WERI-Rb-1 (cell line): ENCODE results near the gene CLC.

ENCODE experiments used
- DNase-seq: peaks from one replicate; pipeline ENCODE4 v3.0.0-alpha.2; 2020
- H3K27ac ChIP-seq: fragments of 250-450 bp; sonication (Bioruptor Pico); 2 replicates; pipeline ENCODE4 v1.5.1; 2020; ENCODE audit warnings: mild to moderate bottlenecking, moderate library complexity
- H3K27me3 ChIP-seq: fragments of 250-450 bp; sonication (Bioruptor Pico); 2 replicates; pipeline ENCODE4 v1.5.1; 2021; ENCODE audit warnings: mild to moderate bottlenecking, low read depth, moderate library complexity; ENCODE audit not compliant: insufficient read depth, severe bottlenecking
- H3K36me3 ChIP-seq: fragments of 250-450 bp; sonication (Bioruptor Pico); 2 replicates; pipeline ENCODE4 v1.5.1; 2020; ENCODE audit warnings: mild to moderate bottlenecking, moderate library complexity
- H3K4me3 ChIP-seq: 2 replicates; pipeline ENCODE4 v1.5.1; 2011; ENCODE audit warnings: low read depth, mild to moderate bottlenecking, control low read depth, low read length
- H3K9me3 ChIP-seq: fragments of 250-450 bp; sonication (Bioruptor Pico); 2 replicates; pipeline ENCODE4 v1.5.1; 2021; ENCODE audit warnings: mild to moderate bottlenecking, moderate library complexity; ENCODE audit not compliant: severe bottlenecking
- CTCF ChIP-seq: IDR thresholded peaks from 2 replicates; pipeline ENCODE4 v1.5.1; 2011; ENCODE audit warnings: low read depth, mild to moderate bottlenecking, control low read depth, inconsistent platforms, low read length

The CLC gene

GRCh38 chr19:39737351-39737750 lies 478 bp downstream of the CLC start:
- no peak for DNase-seq
- no peak for TF ChIP-seq CTCF
- Histone ChIP-seq H3K27ac (no peak overlapping the region), H3K27me3 (peaks cover 65% of the 10 kb centered on the region), H3K36me3 (no peaks in the 10 kb centered on the region), H3K9me3 (no peaks in the 10 kb centered on the region), H3K4me3 (no peak overlapping the region)

DNA sequence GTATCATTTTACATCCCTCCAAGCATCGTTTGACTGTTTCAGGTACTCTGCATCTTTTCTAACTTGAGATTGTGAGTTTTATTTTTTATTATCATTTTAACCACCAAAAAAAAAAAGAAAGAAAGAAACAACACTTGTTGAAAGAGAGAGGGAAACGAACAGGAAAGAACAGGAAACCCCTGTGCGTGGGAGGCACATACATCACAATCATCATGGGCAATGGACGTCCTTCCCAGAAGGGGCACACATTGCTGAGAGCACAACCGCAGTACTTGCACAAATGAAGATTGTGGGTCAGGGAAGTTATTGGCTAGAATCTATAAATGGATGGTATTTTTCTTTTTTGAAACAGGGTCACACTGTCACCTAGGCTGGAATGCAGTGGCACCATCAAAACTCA lies 1.7 kb downstream of the CLC start:
- Histone ChIP-seq H3K4me3 (no peak overlapping the region), H3K36me3 (no peaks in the 10 kb centered on the region), H3K9me3 (no peaks in the 10 kb centered on the region), H3K27ac (no peak overlapping the region), H3K27me3 (peaks cover 62% of the 10 kb centered on the region)
- no peak for DNase-seq
- TF ChIP-seq CTCF = no peak

GRCh38 chr19:39735688-39736087 lies 2.1 kb downstream of the CLC start:
- Histone ChIP-seq H3K36me3 (no peaks in the 10 kb centered on the region), H3K27ac (no peak overlapping the region), H3K9me3 (no peaks in the 10 kb centered on the region), H3K4me3 (no peak overlapping the region), H3K27me3 (peaks cover 62% of the 10 kb centered on the region)
- TF ChIP-seq CTCF = no peak
- no peak for DNase-seq

DNA sequence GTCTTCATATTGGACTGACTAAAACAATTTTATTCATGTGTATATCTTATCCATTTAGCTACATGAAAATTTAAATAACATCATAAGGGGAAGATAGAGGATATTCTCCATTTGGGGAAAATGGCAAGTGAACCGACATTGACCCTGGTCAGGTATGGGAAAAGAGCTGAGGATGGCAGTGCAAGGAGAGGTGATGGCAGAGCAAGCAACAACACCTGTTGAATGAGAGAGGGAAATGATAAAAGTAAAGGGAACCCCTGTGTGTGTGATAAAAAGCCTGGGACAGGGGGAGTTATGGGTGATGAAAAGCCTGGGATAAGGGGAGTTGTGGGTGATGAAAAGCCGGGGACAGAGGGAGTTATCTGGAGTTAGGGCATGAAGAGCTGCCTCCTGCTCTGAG lies 4.0 kb downstream of the CLC start:
- Histone ChIP-seq H3K4me3 (no peak overlapping the region), H3K27ac (no peak overlapping the region), H3K9me3 (no peaks in the 10 kb centered on the region), H3K27me3 (peaks cover 58% of the 10 kb centered on the region), H3K36me3 (no peaks in the 10 kb centered on the region)
- no peak for TF ChIP-seq CTCF
- DNase-seq = no peak

GRCh38 chr19:39731685-39732084 lies 6.1 kb downstream of the CLC start:
- Histone ChIP-seq H3K27me3 (peaks cover 62% of the 10 kb centered on the region), H3K9me3 (no peaks in the 10 kb centered on the region), H3K36me3 (no peaks in the 10 kb centered on the region), H3K4me3 (no peak overlapping the region), H3K27ac (no peak overlapping the region)
- DNase-seq = no peak
- TF ChIP-seq CTCF = no peak

GRCh38 chr19:39729594-39729993 lies 8.2 kb downstream of the CLC start:
- no peak overlapping the region for H3K27ac ChIP-seq
- H3K27me3 ChIP-seq = peaks cover 60% of the 10 kb centered on the region
- H3K36me3 ChIP-seq = no peaks in the 10 kb centered on the region
- H3K4me3 ChIP-seq = no peak overlapping the region
- no peak for TF ChIP-seq CTCF
- no peak for DNase-seq
- no peaks in the 10 kb centered on the region for H3K9me3 ChIP-seq
